Measurements from ENCODE around the gene WDR31.
"Not testable (repeated sequence)": the region's sequence is repeated elsewhere in the genome, so short reads cannot be mapped to it uniquely, and the experiment has no call there.

Gene WDR31

GRCh38 chr9:113298311-113298710, 41.8 kb downstream of the WDR31 start:
- DNase-seq (ENCODE audit: low spot score) = no peak

GRCh38 chr9:113296796-113297558, 43.1 kb downstream of the WDR31 start:
- no peak for DNase-seq (ENCODE audit: low spot score)

GRCh38 chr9:113296247-113296646, 43.8 kb downstream of the WDR31 start:
- not testable (repeated sequence) for DNase-seq (ENCODE audit: low spot score)

- DNase-seq (ENCODE audit: low spot score) = no peak
Measured at GRCh38 chr9:113293285-113293878, 46.7 kb downstream of the WDR31 start.

GRCh38 chr9:113290052-113290607, 49.9 kb downstream of the WDR31 start:
- no peak for DNase-seq (ENCODE audit: low spot score)

GRCh38 chr9:113289091-113289490, 51.0 kb downstream of the WDR31 start:
- DNase-seq (ENCODE audit: low spot score) = no peak

- no peak for DNase-seq (ENCODE audit: low spot score)
Measured at GRCh38 chr9:113281356-113281755, 58.7 kb downstream of the WDR31 start.

- DNase-seq (ENCODE audit: low spot score) = no peak
Measured at GRCh38 chr9:113278840-113279239, 61.2 kb downstream of the WDR31 start.

- DNase-seq (ENCODE audit: low spot score) = peak; percentile 97
Measured at GRCh38 chr9:113275157-113276131, 64.6 kb downstream of the WDR31 start, which contains the start of the genes CDC26 and PRPF4. Gene CDC26, minus strand, starts transcription at chr9:113275572. Its CDS starts 3,065 bp downstream, at chr9:113272507. Gene PRPF4, plus strand, starts transcription at chr9:113275658. Its CDS starts 86 bp downstream, at chr9:113275744.

- peak; percentile 53 for DNase-seq (ENCODE audit: low spot score)
Measured at GRCh38 chr9:113274474-113275156, 65.5 kb downstream of the WDR31 start.

- no peak for DNase-seq (ENCODE audit: low spot score)
Measured at GRCh38 chr9:113269871-113270270, 70.2 kb downstream of the WDR31 start.

- DNase-seq (ENCODE audit: low spot score) = no peak
Measured at GRCh38 chr9:113269355-113269754, 70.7 kb downstream of the WDR31 start.

GRCh38 chr9:113267911-113268566, 72.0 kb downstream of the WDR31 start:
- DNase-seq (ENCODE audit: low spot score) = no peak

- no peak for DNase-seq (ENCODE audit: low spot score)
Measured at GRCh38 chr9:113266174-113266573, 73.9 kb downstream of the WDR31 start.
